ENCODE data around the gene ATAD3A.
"Not testable (repeated sequence)": the region's sequence is repeated elsewhere in the genome, so short reads cannot be mapped to it uniquely, and the experiment has no call there.

Gene ATAD3A

DNA sequence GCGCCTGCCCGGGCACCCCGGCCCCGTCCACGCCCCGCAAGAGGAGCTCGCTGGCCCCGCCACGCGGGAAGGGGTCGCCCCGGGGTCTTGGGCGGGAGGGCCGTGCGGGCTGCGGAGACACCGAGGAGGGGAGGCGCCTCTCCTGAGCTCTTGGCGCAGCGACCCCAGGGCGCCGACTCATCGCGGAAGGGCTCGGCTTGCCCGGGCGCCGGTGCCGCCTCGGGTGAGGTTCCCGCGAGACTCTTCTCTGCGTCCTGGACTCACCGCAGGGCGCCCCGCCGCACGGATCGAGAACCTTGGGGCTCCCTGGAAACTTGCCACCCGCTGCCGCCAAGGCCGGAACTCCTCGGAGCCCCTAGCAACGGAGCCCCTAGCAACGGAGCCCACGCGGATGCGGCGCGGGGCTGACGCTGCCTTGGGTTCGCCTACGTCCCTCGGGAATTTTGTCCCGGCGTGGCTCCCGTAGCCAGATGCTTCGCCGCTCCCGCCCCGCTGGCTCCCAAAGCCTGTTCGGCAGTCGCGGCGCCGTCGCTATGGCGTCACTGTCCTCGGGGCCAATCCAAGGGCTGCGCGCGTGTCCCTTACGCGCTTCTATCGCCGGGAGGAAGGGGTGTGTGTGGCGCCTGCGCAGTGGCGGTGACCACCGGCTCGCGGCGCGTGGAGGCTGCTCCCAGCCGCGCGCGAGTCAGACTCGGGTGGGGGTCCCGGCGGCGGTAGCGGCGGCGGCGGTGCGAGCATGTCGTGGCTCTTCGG lies at the start of gene ATAD3A:
ATAD3A (plus strand) TSS at position 630 of the 753 bp plus-strand sequence; CDS start at position 737, 107 bp downstream.
- peak; percentile 98 for DNase-seq

DNA sequence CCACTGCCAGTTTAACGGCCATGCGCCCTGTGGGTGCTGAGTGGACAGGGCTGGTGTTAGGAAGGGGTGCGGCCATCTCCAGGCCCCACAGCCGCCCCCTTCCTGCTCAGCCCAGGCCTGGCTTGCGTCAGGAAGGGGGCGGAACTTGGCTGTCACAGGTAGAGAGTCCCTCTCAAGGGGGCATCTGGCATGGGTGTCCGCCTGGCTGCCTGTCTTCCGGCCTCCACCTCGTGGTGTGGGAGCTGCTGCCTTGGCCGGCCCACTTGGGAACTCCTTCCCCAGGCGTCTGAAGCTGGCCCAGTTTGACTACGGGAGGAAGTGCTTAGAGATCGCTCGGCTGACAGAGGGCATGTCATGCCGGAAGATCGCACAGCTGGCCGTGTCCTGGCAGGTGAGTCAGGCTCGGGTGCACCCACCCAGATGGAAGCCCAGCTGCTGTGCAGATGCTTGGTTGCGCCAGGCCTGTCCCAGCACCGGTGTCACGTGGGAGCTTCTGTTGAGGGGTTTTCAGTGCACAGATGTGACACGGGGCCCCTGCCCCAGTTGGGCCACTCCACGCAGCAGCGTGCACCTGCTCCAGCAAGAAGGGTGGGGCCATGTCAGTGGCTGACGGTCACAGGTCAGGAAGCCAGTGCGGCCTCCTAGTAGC lies 49.5 kb upstream of the ATAD3A start:
- no peak for DNase-seq

DNA sequence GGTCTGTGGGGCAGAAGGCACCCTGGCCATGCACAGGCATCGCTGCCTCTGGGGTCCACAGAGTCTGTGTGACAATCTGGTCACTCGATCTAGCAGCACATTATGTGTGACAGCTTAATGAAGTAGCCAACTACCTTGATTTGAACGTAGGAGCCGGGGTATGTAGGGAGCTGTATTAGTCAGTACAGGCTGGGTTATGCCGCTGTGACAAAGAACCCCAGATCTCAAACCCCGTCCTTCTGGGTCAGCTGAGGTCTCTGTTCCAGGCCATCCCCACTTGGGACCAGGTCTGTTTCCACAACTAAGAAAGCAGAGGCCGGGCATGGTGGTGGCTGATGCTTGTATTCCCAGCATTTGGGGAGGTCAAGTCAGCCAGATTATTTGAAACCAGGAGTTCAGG lies 48.6 kb upstream of the ATAD3A start:
- DNase-seq = no peak

DNA sequence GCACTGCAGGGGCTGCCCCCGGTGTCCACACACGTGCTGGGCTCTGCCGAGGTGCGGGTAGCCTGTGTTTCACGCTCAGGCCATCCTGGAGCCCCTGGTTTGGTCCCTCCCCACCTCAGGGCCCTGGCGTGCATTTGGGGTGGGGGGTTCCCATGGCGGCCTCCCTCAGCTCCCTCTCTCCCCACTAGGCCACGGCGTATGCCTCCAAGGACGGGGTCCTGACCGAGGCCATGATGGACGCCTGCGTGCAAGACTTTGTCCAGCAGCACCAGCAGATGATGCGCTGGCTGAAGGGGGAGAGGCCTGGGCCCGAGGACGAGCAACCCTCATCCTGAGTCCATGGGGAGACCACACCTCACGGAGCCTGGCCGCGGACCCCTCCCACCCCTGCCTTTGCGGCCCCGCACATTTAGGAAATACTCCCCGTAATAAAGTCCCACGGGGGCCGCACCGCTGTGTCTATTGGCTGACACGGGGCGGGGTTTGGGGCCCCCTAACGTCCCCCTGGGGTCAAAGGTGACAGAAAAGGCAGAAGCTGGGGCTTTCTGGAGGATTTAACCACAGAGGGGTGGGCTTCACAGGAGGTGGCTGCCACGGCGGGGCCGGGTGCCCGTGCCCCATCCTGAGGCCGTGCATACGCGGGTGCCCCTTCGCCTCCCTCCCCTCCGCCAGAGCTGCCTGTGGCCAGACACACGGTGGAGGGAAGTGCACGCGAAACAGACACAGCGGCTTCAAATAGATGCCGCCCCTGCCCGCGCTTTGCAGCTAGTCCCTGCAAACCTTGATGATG lies 43.6 kb upstream of the ATAD3A start:
- not testable (repeated sequence) for DNase-seq

DNA sequence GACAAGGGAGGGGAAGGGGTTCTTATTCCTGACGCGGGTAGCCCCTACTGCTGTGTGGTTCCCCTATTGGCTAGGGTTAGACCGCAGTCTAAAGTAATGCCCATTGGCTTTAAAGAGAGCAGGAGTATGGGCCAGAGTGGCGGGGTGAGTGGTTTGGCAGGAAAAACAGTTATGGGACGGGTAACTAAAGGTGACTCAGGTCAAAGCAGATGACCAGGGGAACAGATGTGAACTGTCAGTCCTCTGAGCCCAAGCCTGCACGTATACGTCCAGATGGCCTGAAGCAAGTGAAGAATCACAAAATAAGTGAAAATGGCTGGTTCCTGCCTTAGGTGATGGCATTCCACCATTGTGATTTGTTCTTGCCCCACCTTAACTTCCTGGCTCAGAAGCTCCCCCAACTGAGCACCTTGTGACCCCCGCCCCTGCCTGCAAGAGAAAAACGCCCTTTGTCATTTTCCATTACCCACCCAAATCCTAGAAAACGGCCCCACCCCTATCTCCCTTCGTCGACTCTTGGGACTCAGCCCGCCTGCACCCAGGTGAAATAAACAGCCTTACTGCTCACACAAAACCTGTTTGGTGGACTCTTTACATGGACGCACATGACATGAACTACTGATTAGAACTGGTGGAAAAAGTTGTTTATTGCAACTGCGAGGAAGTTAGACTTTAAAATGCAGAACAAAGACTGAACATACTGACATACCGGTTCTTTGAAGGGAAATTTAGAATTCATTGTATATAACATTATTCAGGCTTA lies 41.2 kb upstream of the ATAD3A start:
- no peak for DNase-seq

DNA sequence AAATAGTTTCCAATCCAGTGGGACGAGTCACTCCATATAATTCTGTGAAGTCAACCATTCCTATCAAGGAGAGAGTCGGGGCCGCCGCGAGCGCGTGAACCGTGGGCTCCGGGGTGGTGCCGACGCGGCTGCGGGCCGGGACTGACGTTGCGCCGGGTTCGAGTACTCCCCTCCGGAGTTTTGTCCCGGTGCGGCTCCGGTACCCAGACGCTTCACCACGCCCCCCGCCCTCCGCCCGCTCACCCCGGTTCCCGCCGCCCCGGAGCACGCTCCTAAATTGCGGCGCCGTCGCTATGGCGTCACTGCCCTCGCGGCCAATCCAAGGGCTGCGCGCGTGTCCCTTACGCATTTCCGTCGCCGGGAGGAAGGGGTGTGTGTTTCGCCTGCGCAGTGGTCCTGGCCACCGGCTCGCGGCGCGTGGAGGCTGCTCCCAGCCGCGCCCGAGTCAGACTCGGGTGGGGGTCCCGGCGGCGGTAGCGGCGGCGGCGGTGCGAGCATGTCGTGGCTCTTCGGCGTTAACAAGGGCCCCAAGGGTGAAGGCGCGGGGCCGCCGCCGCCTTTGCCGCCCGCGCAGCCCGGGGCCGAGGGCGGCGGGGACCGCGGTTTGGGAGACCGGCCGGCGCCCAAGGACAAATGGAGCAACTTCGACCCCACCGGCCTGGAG lies 40.4 kb upstream of the ATAD3A start, which contains the start of gene ATAD3B:
ATAD3B (plus strand) TSS at position 377 of the 664 bp plus-strand sequence; CDS start at position 497, 120 bp downstream.
- peak; percentile 95 for DNase-seq

DNA sequence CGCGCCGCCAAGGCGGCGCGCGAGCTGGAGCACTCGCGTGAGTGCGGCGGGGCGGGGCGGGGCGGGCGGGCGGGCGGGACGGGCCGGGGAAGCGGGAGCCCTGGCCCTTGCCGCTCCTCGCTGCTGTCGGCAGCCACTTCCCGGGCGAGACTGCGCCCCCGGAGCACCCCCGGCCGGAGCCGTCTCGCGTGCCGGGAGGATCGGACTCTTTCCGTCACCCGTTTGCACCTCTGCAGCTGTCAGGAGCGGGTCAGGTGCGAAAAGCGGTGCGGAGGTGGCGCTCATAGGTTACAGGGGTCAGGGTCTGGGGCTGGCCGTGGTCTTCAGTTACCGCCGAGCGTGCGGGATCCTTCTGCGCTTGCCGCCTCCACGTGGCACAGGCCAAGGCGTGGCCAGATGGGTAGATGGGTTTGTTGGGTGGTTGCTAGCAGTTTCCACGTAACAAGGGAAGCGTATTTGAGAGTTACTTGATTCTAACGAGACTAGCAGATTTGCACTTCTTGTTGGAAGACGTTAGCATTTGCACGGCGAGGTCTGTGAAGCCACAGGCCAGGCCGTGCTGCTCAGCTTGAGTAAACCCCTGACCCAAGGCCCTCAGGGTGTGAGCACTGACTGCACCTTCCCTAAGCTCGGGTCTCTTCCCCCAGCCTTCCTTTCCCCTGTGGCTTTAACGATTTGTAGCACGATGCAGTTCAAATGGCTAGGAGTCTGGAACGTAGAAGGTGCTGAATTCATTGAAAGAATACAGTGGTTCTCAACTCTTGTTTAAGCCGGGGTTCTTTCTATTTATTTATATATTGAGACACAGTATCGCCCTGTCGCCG lies 39.7 kb upstream of the ATAD3A start:
- not testable (repeated sequence) for DNase-seq

DNA sequence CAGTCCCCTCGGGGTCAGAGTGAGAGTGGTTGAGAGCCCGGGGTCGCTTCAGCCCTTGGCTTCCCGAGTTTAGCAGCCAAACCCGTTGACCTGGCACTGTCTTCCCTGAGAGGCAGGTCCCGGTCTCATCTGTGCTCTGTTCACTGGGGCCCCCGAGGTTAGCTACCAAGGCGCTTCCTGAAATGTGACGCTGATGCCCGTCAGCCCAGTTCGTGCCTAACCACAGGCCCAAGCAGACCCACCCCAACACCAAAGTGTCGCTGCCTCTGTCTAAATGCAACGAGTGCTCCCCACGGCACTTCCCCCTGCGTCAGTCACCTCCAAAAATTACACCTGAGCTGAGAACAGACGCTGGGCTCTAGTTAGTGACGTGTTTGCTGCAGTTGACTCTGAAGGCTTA lies 36.0 kb upstream of the ATAD3A start:
- not testable (repeated sequence) for DNase-seq

DNA sequence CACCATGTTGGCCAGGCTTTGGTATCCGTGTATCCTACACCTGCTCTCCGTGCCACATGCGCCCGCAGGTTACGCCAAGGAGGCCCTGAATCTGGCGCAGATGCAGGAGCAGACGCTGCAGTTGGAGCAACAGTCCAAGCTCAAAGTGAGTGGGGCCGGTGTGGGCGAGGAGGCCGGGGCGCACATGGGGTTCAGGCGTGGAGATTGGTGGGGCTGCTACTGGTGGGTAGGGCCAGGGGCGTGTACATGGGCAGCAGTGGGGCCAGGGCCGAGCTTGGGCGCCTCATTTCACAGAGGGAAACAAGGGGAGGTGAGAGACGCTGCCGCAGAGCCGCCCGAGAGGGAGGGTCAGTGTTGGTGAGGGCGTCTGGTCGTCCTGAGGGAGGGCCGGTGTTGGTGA lies 34.8 kb upstream of the ATAD3A start:
- DNase-seq = no peak

DNA sequence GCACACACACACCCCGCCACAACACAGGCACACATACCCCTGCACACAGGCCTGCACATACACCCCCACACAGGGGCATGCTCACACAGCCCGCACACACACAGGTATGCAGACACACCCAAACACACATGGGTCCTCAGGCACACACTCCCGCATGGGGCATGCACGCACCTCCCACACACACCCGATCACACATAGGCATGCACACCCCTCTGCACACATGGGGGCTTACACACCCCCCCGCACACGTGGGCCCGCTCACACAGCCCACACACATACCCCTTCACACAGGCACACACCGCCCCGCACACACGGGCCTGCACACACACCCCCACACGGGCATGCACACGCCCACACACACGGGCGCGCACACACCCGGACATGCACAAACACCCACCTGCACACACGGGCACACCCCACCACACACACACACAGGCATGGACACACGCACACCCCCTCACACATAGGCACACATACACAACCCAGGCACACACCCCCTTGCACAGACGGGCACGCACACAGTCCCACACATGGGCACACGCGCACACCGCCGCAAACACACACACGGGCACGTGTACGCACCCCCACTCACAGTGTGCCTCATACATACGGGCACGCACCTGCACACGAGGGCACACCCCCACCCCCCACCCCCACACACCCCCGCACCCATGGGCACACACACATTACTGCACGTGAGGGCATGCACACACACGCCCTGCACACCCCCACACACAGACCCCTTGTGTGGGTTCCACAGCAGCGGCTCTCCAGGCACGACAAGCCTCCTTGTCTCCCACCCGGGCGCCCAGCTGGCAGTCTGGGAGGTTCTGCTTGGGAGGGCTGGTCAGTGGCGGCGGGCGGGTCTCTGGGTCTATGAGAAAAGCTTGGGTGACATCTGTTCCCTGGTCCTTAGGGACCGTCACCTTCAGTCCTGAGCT lies 32.1 kb upstream of the ATAD3A start:
- DNase-seq = no peak

DNA sequence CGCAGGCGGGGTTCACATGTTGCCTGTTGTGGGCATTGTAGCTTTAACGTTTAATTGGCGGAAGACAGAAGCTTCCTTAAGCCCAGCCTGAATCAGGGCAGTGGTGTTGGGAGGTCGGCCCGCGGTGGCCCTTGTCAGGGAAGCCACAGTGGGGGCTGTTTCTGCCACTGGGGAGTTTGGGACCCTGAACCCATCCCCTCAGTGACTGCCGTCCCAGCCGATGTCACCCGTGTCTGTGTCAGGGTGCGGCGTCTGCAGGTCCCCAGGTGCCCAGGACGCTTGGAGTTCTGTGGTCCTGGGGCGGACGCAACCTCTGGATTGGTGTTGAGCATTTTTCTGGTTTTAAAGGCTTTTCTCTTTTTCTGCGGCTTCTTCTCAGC lies 31.5 kb upstream of the ATAD3A start:
- DNase-seq = not testable (repeated sequence)

DNA sequence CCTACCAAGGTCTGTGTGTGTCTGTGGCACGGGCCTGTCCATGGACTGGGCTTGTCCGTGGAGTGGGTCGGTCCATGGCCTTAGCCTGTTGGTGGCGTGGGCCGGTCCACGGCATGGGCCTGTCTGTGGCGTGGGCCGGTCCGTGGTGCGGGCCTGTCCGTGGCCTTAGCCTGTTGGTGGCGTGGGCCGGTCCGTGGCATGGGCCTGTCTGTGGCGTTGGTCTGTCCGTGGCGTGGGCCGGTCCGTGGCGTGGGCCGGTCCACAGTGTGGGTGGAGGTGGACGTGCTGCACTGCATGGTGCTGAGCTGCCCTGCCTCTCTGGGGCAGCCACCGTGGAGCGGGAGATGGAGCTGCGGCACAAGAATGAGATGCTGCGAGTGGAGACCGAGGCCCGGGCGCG lies 30.2 kb upstream of the ATAD3A start:
- DNase-seq = not testable (repeated sequence)

DNA sequence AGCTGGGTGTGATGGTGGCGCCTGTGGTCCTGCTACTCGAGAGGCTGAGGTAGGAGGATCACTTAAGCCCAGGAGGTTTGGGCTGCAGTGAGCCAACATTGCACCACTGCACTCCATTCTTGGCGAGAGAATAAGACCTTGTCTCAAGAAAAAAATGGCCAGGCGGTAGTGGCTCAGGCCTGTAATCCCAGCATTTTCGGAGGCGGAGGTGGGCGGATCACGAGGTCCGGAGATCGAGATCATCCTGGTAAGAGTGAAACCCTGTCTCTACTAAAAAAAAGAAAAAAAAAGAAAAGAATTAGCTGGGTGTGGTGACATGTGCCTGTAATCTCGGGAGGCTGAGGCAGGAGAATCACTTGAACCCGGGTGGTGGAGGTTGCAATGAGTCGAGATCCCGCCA lies 29.1 kb upstream of the ATAD3A start:
- DNase-seq = no peak

DNA sequence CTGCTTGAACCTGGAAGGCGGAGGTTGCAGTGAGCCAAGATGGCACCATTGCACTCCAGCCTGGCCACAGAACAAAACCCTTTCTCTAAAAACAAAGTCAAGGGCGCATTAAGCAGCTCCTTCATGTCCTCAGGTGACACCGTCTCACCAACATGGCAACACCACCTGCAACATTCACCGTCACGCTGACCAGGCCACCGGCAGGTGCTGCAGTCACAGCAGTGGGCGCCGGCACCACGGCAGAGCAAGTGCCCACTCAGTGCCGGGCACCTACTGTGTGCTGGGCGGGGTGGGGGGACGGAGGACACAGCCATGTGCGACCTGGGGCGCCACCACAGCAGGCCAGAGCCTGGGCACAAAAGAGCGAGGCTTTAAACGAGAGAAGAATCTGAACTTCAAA lies 28.2 kb upstream of the ATAD3A start:
- DNase-seq = no peak

DNA sequence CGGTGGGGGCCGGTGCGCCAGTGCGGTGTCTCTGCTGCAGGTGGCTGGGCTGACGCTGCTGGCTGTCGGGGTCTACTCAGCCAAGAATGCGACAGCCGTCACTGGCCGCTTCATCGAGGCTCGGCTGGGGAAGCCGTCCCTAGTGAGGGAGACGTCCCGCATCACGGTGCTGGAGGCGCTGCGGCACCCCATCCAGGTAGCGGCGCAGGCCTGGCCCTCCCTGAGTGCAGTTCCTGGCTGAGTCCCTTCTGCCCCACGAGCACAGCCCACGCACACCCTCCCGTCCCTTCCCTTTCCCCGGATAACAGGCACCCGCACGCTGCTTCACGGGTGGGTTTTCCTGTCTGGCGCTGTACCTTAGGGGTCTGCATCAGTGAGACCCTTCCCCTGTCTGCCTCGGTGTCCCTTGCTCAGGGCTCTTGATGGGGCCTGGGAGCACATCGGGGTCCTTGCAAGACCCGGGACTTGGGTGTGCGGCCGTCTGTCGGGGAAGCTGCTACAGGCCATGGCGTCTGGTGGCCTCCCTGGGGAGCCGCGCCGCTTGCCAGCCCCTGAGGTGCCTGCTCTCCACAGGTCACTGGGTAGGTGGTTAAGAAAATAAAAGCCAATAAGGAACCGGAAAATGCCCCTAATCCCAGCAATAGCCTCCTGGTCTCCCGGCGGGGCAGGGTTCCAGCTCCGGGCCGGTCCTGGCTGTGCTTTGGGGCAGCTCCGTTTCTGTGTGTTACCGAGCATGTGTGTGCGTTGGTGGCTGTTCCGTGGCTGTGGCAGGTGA lies 26.8 kb upstream of the ATAD3A start:
- not testable (repeated sequence) for DNase-seq

DNA sequence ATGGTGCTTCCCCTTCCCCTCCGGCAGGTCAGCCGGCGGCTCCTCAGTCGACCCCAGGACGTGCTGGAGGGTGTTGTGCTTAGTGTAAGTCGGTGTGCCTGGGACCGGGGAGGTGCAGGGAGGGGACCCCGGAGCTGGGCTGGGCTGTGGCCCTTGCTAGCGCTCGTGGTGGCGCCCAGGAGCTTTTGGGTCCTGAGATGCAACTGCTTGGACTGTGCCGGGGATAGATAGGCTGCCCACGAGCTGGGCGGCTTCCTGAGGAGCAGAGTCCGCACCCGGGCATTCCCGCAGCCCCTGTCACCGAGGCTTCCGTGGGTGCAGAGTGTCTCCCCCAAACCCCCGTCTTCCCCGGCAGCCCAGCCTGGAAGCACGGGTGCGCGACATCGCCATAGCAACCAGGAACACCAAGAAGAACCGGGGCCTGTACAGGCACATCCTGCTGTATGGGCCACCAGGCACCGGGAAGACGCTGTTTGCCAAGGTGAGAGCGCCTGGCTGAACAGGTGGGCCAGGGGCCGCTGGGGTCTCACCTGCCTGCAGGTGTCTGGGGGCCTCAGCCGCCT lies 26.1 kb upstream of the ATAD3A start:
- not testable (repeated sequence) for DNase-seq

DNA sequence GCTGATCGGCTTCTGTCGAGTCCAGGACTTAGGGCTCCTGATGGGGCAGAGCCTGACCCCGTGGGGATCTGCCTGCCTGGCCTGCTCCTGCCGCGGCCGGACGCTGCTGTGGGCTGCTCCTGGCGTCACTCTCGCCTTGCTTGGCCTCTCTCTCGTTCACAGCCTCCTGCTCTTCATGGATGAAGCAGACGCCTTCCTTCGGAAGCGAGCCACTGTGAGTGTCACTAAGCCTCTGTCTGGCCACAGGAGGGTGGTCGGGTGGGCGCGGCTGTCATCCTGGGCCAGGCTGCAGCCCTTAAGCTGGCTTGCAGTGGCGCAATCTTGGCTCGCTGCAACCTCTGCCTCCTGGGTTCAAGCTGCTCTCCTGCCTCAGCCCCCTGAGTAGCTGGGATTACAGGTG lies 24.3 kb upstream of the ATAD3A start:
- no peak for DNase-seq

DNA sequence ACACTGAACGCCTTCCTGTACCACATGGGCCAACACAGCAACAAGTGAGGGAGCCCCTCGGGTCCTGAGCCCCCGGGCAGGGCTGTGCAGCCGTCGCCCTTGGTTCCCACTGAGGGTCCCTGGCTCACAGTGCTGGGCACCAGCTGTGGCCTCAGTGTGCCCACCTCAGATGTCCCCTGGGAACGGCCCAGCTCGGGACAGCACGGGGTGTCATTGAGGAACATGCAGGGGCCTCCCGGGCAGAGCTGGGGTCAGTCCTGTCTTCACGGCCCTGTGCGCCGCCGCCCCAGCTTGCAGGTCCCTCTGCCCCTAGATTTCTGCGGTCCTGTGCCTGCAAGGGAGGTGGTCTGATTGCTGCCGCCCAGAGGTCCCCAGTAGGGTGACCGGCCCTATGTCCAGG lies 22.7 kb upstream of the ATAD3A start:
- no peak for DNase-seq

DNA sequence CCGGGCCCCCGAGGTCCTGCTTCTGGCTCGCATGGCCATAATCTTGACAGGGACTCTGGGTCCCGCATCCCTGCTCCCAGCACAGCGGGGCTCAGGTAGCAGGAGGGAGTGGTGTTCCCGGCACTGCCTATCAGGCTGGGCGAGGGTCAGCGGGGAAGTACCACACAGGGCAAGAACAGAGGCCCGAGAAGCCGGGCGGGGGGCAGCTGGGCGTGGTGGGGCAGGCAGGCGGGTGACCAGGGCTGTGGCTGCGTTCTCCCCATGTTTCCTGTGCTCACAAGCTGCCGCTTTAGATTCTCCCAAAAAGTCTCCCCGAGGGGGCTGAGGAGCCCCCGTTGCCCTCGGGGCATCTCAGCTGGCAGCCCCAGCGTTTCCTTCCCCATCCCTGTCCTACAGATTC lies 22.1 kb upstream of the ATAD3A start:
- no peak for DNase-seq

Measured in stimulated activated CD4-positive, alpha-beta T cell treated with anti-CD3 and anti-CD28 coated beads, Interleukin-4, amount 100 ng/mL, for 24 hours (primary cell).